Peyer's patch (tissue), 4 donors: ENCODE data around the gene NT5C1A. TPM values are rescaled to one million over a fixed set of nuclear protein-coding genes. Genes with fewer than 3 reads are reported as not detected.

Experiments used
- DNase-seq, 3 donors: peaks; one replicate each; pipeline ENCODE4 v3.0.0-alpha.2; 2017 to 2019
- H3K27ac ChIP-seq, 4 donors: fragments of 200-600 bp; sonication (generic); one replicate each; pipeline ENCODE4 v1.5.1; 2016 to 2019
- H3K27me3 ChIP-seq, 2 donors: fragments of 200-600 bp; sonication (generic); one replicate each; pipeline ENCODE4 v1.5.1; 2019
- H3K36me3 ChIP-seq, 3 donors: fragments of 200-600 bp; sonication (generic); one replicate each; pipeline ENCODE4 v1.5.1; 2016 to 2019
- H3K4me1 ChIP-seq, 4 donors: fragments of 200-600 bp; sonication (generic); one replicate each; pipeline ENCODE4 v1.5.1; 2016 to 2019
- H3K4me3 ChIP-seq, 4 donors: fragments of 200-600 bp; sonication (generic); 1 replicate in 3 of 4; 2 replicates in 1 of 4; pipeline ENCODE4 v1.5.1; 2016 to 2019; ENCODE audit warnings: mild to moderate bottlenecking in 1 of 4
- H3K9me3 ChIP-seq, 4 donors: fragments of 200-600 bp; sonication (generic); one replicate each; pipeline ENCODE4 v1.5.1; 2016 to 2019; ENCODE audit warnings: mild to moderate bottlenecking in 1 of 4
- CTCF ChIP-seq, 6 experiments: fragments of 450-650 bp in 4 of 6; fragments of 200-600 bp in 2 of 6; sonication (generic) in 1 of 6; IDR thresholded peaks; one replicate each; pipeline ENCODE4 v1.5.1; 2017 to 2019; ENCODE audit warnings: antibody characterized with exemption in 6 of 6, mild to moderate bottlenecking in 3 of 6, moderate library complexity in 1 of 6
- POLR2A ChIP-seq, 2 donors: fragments of 450-650 bp; IDR thresholded peaks; one replicate each; pipeline ENCODE4 v1.5.1; 2017; ENCODE audit warnings: antibody characterized with exemption in 2 of 2, mild to moderate bottlenecking in 2 of 2, moderate library complexity in 2 of 2
- total RNA-seq, 4 donors: library from RNA; depleted of rRNA; stranded (reverse); fragments of >200 nt; gene quantifications; one replicate each; pipeline ENCODE4 v1.1.0, GENCODE V29; 2016

NT5C1A gene
- total RNA-seq, 4 donors from 2014 or later = not detected

GRCh38 chr1:39625462-39626273 lies 46.2 kb downstream of the NT5C1A start:
- no peak for TF ChIP-seq CTCF (IDR thresholded peaks at IDR 0.05)
- no peak for TF ChIP-seq POLR2A (IDR thresholded peaks at IDR 0.05)
- no peaks in the 10 kb centered on the region for H3K27me3 ChIP-seq
- peak in 1 of 3 donors; percentile 52 for DNase-seq
- H3K9me3 ChIP-seq = no peaks in the 10 kb centered on the region
- H3K36me3 ChIP-seq = no peaks in the 10 kb centered on the region
- no peaks in the 10 kb centered on the region for H3K4me1 ChIP-seq
- H3K27ac ChIP-seq = peak overlapping the region in 1 of 4 donors; percentile 45
- H3K4me3 ChIP-seq = no peak overlapping the region

DNA sequence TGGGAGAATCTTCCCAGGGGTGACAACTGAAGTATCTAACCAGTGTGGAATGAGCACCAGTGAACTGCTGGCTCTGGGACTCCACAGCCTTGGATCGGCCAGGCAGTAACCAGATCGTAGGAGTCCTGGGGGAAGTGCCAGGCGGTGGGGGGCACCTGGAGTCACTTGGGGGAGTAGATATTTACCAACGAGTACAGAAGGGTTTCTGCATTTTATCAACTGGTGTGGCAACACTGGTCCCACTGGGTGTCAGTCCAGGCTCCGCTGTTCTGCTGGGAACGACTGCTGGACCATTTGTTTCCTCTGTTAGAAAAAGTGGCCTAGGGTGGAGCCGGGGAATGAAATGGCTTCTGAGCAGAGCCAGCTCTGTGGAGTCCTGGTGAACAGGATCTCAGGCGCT lies 46.9 kb downstream of the NT5C1A start:
- no peaks in the 10 kb centered on the region for H3K9me3 ChIP-seq
- no peaks in the 10 kb centered on the region for H3K4me1 ChIP-seq
- H3K36me3 ChIP-seq = no peaks in the 10 kb centered on the region
- no peak for DNase-seq
- no peak overlapping the region for H3K4me3 ChIP-seq
- peak overlapping the region in 1 of 4 donors; percentile 35 for H3K27ac ChIP-seq
- no peak for TF ChIP-seq CTCF (IDR thresholded peaks at IDR 0.05)
- TF ChIP-seq POLR2A (IDR thresholded peaks at IDR 0.05) = no peak
- no peaks in the 10 kb centered on the region for H3K27me3 ChIP-seq

GRCh38 chr1:39623053-39623452 lies 48.9 kb downstream of the NT5C1A start:
- no peak overlapping the region for H3K27ac ChIP-seq

DNA sequence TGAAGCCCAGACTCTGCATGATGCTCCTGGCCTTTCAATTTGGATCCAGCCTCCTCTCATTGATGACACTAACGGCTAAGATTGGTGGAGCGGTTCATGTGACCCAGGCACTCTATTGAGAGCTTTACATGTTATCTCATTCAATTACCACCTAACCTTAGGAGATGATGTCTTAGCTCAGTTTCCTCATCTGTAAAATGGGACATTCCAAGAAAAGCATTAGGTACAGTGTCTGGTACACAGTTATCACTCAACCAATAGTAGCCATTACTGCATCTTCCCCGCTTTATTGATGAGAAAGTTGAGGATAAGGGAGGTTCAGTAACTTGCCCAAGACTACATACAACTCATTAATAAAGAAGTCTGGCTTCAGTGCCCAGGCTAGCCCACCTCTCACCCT lies 49.5 kb downstream of the NT5C1A start:
- no peaks in the 10 kb centered on the region for H3K9me3 ChIP-seq
- H3K27ac ChIP-seq = no peak overlapping the region
- DNase-seq = no peak
- TF ChIP-seq CTCF (IDR thresholded peaks at IDR 0.05) (no peak), POLR2A (IDR thresholded peaks at IDR 0.05) (no peak)
- no peak overlapping the region for H3K4me3 ChIP-seq
- no peaks in the 10 kb centered on the region for H3K36me3 ChIP-seq
- H3K27me3 ChIP-seq = no peaks in the 10 kb centered on the region
- H3K4me1 ChIP-seq = no peaks in the 10 kb centered on the region

More at GRCh38 chr1:39623053-39623452, 48.9 kb downstream of the NT5C1A start:
- DNase-seq = no peak
- H3K4me3 ChIP-seq = no peak overlapping the region
- no peaks in the 10 kb centered on the region for H3K36me3 ChIP-seq
- H3K27me3 ChIP-seq = no peaks in the 10 kb centered on the region
- H3K9me3 ChIP-seq = no peaks in the 10 kb centered on the region
- no peaks in the 10 kb centered on the region for H3K4me1 ChIP-seq
- TF ChIP-seq CTCF (IDR thresholded peaks at IDR 0.05) = no peak
- no peak for TF ChIP-seq POLR2A (IDR thresholded peaks at IDR 0.05)

GRCh38 chr1:39620659-39621165 lies 51.2 kb downstream of the NT5C1A start:
- no peaks in the 10 kb centered on the region for H3K27me3 ChIP-seq
- H3K9me3 ChIP-seq = no peaks in the 10 kb centered on the region
- TF ChIP-seq CTCF (IDR thresholded peaks at IDR 0.05) = no peak
- TF ChIP-seq POLR2A (IDR thresholded peaks at IDR 0.05) = no peak
- H3K4me3 ChIP-seq = no peak overlapping the region
- H3K36me3 ChIP-seq = no peaks in the 10 kb centered on the region
- H3K27ac ChIP-seq = no peak overlapping the region
- H3K4me1 ChIP-seq = no peaks in the 10 kb centered on the region
- DNase-seq = no peak
